ENCODE data around the gene C3orf20. TPM values are rescaled to one million over a fixed set of nuclear protein-coding genes. Genes with fewer than 3 reads are reported as not detected.

The C3orf20 gene
- 0.31 TPM for total RNA-seq

DNA sequence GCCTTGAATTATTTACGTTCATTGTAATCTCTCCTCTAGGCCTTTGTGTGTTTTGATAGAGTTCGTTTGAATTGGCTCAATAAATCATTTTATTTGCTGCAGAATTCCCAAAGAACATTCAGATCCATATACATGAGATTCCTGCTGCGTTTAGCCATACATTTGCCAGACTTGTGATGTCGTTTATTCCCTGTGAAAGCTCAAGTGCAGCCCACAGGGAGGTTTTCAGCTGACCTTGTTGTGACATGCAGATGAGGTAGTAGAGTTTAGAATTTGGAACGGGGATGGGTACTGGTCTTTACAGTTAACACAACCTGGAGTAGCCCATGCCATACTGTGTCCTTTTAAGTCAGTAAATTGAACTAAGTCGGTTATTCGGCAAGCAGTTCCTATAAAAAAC lies at the start of gene C3orf20:
C3orf20 (plus strand) TSS at position 301 of the 400 bp plus-strand sequence. CDS start 7,573 bp downstream, outside the sequence.

GRCh38 chr3:14651440-14652251 lies 23.3 kb upstream of the C3orf20 start, which contains the start of gene CCDC174:
CCDC174 (plus strand) TSS chr3:14651762; CDS start chr3:14651837, 75 bp downstream.

DNA sequence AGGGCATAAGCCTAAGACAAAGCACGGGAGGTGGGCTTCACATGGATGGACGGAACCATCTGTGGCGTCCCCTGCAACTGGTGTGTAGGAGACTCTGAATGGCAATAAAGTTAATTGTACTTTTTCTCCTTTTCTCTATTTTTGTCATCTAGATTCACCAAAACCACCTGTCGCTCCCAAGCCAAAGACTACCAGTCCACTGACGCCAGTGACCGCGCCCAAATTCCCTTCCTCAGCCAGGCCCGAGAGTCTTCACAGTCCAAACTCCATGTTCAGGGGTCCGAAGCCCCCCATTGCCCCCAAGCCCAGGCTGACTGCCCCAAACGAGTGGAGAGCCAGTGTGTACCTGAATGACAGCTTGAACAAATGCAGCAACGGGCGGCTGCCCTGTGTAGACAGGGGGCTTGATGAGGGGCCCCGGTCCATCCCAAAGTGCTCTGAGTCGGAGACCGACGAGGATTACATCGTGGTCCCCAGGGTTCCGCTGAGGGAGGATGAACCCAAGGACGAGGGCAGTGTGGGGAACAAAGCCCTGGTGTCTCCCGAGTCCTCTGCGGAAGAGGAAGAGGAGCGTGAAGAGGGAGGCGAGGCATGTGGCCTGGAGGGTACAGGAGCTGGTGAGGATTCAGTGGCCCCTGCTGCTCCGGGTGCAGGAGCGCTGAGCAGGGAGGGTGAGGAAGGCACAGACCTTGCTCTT lies 144.0 kb downstream of the C3orf20 start, which contains the start of gene FGD5:
FGD5 (plus strand) TSS at position 159 of the 697 bp plus-strand sequence; CDS start at position 269, 110 bp downstream.

Other genes with a start within 250 kb of the C3orf20 start
- gene GRIP2, start 134.8 kb upstream of the C3orf20 start, total RNA-seq: 22.5 TPM
- gene CCDC174, start 23.4 kb upstream of the C3orf20 start, total RNA-seq: 25.4 TPM
- 3.4 TPM for gene FGD5, start 143.8 kb downstream of the C3orf20 start, total RNA-seq

All from parietal lobe (tissue), 1 donor.